HS-5 (cell line): ENCODE measurements around the gene AGTR2.
"Not testable (repeated sequence)": the region's sequence is repeated elsewhere in the genome, so short reads cannot be mapped to it uniquely, and the experiment has no call there.

Source experiments
- DNase-seq: peaks from one replicate; pipeline ENCODE4 v3.0.0-alpha.2; 2012; ENCODE audit warnings: low read depth

The AGTR2 gene

GRCh38 chrX:116170511-116170910 lies at the start of gene AGTR2:
Gene AGTR2, plus strand, starts transcription at chrX:116170744. Its CDS starts 1,537 bp downstream, at chrX:116172281.
- no peak for DNase-seq

- DNase-seq, result no peak
Observed at GRCh38 chrX:116135277-116135676, 35.3 kb upstream of the AGTR2 start.

- not testable (repeated sequence) for DNase-seq
Observed at GRCh38 chrX:116141270-116141669, 29.3 kb upstream of the AGTR2 start.

- DNase-seq, result no peak
Observed at GRCh38 chrX:116142976-116143375, 27.6 kb upstream of the AGTR2 start.

- no peak for DNase-seq
Observed at GRCh38 chrX:116172976-116173375, 2.4 kb downstream of the AGTR2 start.

- DNase-seq, result no peak
Observed at GRCh38 chrX:116181300-116181699, 10.8 kb downstream of the AGTR2 start.

GRCh38 chrX:116185163-116185562 lies 14.6 kb downstream of the AGTR2 start:
- no peak for DNase-seq

- DNase-seq, result no peak
Observed at GRCh38 chrX:116194649-116195048, 24.1 kb downstream of the AGTR2 start.

GRCh38 chrX:116198235-116198634 lies 27.7 kb downstream of the AGTR2 start:
- no peak for DNase-seq

GRCh38 chrX:116198810-116199209 lies 28.3 kb downstream of the AGTR2 start:
- no peak for DNase-seq

- no peak for DNase-seq
Observed at GRCh38 chrX:116204932-116205331, 34.4 kb downstream of the AGTR2 start.

GRCh38 chrX:116213262-116213661 lies 42.7 kb downstream of the AGTR2 start:
- no peak for DNase-seq

- DNase-seq, result not testable (repeated sequence)
Observed at GRCh38 chrX:116217080-116217479, 46.5 kb downstream of the AGTR2 start.
